ENCODE measurements around the gene ANO8.
"Not testable (repeated sequence)": the region's sequence is repeated elsewhere in the genome, so short reads cannot be mapped to it uniquely, and the experiment has no call there.

Gene ANO8

DNA sequence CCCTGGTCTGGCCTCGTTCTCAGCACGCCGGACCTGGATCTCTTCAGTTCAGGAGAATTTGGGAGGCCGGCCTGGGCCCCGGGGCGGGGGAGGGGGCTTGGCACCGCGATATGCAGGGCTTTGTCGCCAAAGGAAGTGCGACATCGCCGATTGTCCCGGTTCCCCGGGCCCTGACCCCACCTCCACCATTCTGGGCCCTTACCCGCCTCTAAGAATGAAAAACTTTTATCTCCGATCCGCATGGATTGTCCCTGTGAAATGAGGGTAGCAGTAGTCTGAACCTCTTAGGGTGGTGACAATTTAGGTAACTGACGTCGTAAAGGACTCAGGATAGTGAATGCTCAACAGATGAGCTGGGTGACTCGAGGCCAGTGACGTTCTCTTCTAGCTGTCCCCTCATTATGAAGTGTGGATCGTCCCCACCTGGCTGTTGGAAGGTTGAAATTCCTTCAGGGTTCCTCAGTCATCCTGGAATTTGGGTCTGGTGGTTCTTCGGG, 24.6 kb downstream of the ANO8 start:
- no peak for DNase-seq

DNA sequence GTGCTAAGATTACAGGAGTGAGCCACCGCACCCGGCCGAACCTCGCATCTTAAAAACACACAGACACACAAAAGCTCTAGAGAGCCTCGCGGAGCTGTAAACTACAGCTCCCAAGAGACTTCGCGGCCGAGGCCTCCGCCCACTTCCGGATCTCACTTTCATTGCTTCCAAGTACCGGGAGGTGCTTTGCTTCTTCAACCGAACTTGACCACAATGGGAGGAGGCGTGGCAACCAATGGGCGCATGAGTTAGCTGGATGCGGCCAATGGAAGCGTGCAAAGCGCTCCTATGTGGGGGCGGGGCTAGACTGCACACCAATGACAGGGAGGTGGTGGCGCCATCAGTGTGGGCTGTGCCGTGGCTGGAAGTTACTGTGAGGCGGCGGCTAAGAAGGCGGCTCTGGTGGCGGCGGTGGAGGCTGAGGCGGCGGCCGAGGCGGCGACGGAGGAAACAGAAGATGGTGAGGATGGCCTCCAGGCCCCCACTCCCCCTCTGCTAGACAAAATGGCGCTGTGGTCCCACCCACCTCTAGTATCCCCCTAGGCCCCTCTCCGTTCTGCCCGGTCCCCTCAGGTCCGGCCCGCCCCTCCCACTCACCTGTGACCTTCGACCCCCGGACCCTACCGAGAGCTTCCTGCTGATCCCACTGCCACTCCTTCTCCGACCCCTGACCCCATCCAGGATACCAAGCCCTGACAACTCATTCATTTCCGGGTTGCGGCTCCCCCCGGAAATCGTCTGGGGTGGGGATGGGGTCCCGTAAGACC, 25.3 kb downstream of the ANO8 start, which contains the start of gene DDA1:
TSS of gene DDA1 (plus strand) at position 366 of the 767 bp plus-strand sequence. CDS start at position 458, 92 bp downstream.
- DNase-seq = peak; percentile 100

DNA sequence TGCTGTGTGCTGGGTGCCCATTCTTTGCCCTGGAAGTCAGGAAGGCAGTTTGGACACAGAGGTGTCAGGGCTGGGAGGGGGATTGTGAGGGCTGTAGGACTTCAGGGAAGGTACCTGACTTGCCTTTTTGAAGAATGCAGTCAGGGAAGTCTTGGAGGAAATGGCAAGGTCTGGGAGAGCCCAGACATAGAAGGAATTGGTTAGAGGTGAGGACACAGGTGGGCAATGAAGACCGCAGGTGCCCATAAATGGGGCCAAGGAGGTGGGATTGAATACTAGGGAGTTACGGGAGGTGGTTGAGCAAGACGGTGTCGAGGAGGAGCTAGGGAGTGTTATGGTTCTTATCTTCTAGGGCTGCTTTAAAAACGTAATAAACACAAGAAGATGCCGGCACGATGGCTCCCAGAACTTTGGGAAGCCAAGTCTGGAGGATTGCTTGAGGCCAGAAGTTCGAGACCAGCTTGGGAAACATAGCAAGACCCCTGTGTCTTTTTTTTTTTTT, 26.7 kb downstream of the ANO8 start:
- DNase-seq = no peak

DNA sequence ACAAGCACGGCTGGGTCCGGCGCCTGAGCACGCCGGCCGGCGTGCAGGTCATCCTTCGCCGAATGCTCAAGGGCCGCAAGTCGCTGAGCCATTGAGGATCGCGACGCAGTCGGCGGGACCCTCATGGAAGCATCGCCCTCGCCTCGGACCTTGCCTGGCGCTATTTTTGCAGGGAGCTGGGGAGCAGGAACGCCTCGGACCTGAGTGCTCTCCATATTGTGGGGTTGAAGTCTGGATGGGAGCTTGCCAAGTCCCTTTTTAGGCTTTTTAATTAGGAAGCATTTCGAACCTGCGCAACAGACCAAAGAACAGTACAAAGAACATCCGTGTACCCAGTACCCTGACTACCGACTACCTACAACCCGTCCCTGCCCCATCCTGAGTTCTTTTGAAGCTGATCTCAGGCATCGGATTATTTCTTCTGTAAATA, 28.4 kb downstream of the ANO8 start:
- DNase-seq = no peak

DNA sequence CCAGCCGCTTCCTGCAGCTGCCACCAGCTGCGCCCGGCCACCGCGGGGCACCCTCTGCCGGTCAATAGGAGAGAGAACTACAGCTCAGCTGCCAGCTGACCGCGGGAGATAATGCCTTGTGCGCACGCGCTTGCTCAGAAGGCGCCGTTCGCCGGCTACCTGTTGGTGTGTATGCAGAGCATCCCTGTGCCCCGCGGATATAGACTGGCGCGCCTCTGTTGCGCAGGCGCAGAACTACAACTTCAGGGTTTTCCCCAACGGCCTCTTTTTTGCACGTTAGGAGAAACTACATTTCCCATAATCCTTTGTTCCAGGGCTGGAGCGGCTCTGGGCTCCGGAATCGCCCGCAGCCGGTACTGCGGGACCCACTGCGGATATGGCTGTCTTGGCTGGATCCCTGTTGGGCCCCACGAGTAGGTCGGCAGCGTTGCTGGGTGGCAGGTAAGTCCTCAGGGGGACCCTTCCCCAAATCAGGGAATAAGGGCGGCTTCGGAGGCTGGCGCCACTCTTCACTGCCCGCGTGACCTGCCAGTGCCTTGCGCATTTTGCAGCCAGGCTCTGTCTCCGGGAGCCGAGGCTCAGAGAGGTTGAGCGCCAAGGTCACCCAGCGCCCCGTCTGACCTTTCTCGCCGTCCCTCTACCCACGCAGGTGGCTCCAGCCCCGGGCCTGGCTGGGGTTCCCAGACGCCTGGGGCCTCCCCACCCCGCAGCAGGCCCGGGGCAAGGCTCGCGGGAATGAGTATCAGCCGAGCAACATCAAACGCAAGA, 29.0 kb downstream of the ANO8 start, which contains the start of gene MRPL34:
TSS of gene MRPL34 (plus strand) at position 356 of the 768 bp plus-strand sequence. CDS start at position 377, 21 bp downstream.
- DNase-seq = peak; percentile 98 to 99

DNA sequence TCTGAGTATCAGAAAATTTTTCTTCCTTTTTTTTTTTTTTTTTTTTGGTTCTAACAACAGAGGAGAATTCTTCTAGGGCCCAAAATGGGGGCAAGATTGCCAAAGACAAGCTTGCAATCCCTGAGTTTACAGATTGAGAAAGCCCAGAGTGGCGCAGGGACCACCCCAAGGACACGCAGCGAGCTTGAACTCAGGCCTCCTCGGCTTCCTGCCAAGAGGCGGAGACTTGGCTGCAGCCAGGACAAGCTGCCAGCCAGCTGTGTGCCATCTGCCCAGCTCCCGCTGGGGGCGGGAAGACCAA, 29.5 kb downstream of the ANO8 start:
- no peak for DNase-seq

DNA sequence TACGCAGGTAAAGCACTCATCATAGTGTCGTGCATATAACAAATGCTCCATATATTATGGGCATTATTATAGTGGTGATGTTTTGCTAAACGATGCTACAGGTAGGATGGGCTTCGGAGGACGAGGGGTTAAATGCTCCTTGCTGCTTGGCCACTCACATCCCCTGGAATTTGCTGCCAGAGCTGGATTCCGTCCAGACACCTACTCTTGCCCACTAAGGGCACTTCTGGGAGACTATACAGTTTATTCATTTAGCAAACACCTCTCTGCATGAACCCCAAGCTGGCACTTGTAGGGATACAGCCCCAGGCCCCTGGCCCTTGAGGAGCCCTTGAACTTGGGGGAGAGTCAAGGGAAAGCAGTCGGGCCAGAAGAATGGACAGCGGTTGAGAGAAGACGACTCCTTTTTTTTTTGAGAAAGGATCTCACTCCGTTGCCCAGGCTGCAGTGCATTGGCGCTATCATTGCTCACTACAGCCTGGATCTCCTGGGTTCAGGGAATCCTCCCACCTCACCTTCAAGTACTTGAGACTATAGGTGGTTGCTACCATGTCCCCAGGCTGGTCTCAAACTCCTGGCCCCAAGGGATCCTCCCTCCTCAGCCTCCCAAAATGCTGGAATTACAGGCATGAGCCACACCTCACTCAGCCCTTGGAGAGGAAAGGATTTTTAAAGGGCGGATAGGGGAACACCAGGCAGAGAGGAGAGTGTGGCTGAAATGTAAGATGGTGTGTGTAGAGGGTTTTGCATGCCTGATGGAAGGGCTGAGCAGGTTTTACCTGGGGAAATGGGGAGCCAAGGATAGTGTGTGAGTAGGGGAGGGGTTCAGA, 30.1 kb downstream of the ANO8 start:
- DNase-seq = no peak

DNA sequence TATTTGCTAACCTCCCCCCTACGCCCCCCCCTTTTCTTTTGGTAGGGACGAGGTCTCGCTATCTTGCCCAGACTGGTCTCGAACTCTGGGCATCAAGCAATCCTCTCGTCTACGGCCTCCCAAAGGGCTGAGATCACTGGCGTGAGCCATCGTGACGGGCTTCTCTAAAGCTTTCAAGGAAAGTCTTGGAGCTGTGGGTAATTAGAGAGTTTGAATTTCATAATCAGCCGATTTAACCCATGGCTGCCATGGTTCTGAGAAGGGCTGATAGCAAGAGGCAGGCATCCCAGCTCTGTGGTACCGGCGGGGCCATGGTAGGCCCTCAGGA, 30.8 kb downstream of the ANO8 start:
- no peak for DNase-seq

DNA sequence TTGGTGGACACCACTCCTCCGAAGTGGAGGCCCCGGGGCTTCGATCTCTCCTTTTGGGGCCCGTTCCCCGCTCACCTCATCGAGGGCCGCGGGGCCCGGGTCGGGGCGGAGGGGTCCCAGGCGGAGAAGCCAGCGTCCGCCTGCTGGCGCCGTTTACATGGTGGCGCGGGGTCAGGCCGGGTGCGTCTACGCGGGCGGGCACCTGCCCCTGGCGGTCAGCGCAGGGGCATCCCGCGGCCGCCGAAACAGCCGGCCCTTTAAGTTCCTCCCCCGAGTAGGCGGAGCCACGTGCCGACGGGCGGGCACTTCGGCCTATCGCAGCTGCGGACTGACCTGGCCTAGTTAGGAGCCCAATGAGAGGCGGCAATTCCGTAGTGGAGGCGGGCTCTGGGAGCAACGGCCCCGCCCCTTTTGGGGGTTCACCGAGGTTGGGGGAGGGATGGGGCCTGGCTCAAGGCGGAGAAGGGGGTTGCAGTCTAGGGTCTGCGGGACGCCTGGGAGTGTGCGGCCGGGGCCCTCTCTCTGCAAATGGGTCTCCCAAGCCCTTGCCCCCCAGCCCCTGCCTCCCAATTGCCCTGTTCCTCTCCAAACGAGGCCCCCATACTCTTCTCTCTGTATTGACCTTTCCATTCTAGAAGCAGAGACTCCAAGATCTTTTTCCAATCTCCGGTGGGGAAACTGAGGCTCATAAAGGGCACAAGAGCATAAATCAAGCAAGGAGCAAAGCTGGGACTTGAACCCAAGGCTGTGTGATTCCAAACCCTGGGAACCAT, 31.3 kb downstream of the ANO8 start, which contains the start of gene ABHD8:
TSS of gene ABHD8 (minus strand) at position 259 of the 773 bp plus-strand sequence. CDS start 1,809 bp downstream, outside the sequence.
- peak; percentile 97 to 98 for DNase-seq

DNA sequence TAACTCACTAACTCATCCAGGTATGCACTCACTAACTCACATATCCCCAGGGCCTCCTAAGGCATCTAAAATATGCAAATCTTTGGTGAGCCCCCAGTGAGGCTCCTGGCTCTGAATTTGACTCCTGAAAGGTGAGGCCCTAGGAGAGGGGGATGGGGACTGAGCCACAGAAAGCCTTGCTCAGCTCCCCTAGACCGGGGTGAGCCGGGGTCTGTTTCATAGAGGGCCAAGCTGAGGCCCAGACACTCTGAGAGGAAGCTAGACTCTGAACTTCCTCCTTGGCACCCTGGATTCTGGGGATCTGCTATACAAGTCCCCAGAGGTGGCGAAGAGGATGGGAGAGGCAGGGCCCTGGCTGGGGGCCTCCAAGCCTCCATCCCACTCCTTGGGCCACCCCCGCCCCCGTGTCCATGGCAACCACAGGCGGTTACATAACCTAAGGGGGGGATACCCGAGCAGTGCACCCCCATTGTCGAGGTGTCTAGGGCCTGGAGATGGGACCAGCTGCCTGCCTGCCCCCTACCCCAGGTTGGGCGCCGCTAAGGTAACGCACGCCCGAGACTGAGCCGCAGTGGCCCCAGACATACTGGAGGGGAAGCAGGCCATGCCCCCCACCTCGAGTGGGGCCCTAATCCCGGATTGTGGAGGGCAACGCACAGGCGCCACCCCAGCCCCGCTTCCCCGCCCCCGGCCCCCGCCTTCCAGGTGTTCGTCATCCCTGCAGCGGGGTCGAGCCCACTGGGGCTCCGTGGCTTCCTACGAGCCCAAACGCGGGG, 32.1 kb downstream of the ANO8 start:
- DNase-seq = peak; percentile 57 to 66

DNA sequence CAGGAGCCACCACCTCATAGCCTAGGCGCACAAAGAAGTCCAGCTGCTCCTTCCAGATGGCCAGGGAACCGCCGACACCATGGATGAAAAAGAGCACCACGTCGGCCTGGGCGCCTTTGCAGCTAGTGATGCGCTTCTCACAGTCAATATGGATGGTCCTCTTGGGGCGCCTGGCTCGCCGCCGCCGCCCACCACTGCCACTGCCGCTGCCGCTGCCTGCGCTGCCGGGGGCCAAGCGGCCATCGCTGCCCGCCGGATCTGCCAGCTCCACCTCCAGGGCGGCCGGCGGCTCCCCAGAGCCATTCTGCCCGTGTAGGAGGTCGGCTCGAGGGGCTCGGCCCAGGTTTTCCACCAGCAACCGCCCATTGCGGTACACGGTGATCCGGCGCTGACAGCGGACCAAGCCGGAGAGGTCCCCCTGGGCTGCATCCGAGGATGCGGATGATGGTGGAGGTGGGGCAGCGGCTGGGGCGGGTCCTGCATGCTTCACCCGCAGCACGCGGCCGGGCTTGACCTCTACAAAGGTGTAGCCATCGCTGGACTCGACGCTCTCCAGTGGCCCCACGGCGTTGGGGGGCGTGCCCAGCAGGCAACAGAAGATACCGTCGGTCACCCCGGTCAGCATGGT, 33.5 kb downstream of the ANO8 start:
- no peak for DNase-seq

DNA sequence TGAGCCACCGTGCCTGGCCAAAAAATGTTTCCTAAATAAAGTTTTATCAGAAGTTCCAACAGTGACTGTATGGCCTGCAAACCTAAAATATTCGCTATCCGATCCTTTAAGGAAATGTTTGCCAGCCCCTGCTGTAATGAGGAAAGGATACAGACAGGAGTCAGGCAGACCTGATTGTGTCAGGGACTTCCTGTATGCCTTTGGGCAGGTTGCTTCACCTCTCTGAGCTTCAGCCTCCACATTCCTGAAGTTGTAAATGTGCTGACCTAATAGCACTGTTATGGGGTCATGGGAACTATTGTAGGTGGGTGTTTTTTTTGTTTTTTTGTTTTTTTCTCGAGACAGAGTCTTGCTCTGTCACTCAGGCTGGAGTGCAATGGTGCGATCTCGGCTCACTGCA, 37.7 kb downstream of the ANO8 start:
- DNase-seq = no peak

DNA sequence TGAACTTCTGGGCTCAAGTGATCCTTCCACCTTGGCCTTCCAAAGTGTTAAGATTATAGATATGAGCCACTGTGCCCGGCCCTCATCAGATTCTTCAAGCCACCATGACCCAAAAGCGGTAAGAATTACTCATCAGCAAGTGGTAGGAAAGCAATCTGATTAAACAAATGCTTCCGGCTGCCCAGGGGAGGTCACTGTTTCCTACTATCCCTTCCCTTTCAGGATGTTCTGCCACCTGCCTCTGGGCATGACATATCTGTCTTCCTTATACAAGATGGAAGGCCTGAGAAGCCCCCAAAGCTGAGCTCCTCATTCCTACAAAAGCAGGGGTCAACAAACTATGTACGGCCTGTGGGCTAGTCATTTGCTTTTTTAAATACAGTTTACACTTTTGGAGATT, 38.4 kb downstream of the ANO8 start:
- peak in 1 of 2 donors; percentile 9 for DNase-seq

DNA sequence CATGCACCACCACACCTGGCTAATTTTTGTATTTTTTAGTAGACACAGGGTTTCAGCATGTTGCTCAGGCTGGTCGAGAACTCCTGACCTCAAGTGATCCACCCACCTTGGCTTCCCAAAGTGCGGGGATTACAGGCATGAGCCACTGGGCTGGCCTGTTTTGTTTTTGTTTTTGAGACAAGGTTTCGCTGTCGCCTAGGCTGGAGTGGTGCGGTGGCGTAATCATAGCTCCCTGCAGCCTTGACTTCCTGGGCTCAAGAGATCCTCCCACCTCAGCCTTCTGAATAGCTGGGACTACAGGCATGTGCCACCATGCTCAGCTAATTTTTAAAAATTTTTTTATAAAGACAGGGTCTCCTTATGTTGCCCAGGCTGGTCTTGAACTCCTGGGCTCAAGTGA, 39.1 kb downstream of the ANO8 start:
- not testable (repeated sequence) for DNase-seq

DNA sequence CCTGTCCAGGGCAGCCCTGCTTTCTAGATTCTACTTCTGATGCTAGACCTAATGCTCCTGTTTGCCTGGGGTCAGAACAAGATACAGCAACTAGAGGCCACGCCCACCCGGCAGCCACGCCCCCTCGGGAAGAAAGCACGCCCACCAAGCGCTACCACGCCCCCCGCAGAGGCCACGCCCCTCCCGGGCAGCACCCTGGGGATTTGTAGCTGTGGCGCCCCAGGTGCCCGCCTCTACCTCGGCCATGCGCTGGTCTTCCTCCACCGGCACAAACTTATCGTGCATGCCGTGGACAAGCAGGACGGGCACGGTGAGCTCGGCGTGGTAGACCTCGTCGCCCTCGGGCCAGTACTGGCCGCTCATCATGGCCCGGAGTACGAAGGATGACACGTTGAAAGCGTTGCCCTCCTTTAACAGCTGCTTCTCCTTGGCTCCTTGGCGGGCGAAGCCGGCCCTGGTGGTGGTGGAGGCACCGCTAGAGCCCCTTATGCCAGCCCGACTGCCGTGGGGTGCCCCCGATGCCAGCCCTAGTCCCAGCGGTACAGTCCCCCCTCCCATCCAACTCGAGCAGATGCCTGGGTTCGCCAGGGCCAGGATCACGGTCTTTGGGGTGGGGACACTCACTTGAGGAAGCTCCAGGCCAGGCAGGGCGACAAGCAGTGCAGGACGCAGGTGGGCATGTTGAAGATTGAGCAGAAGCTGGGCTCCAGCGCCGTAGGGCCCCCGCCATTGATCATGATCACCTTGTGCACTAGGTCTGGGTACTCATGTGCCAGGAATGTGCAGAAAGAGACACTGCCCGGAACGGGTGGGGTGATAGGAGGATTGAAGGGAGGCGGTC, 40.4 kb downstream of the ANO8 start:
- peak in 1 of 2 donors; percentile 18 for DNase-seq

DNA sequence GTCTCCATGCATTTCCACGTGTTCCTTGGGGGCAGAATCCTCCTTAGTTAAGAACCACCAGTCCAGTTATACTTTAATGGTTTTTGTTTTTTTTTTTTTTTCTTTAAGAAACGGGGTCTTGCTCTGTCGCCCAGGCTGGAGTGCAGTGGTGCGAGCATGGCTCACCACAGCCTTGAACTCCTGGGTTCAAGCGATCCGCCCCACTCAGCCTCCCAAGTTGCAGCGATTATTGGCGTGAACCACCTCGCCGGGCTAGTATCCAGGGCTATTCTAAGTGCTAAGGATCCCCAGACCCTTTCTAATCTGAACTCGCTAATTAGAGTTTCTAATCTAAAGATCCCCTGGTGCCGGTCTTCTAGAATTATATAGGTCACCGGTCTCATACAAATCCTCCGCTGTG, 41.0 kb downstream of the ANO8 start:
- DNase-seq = no peak

DNA sequence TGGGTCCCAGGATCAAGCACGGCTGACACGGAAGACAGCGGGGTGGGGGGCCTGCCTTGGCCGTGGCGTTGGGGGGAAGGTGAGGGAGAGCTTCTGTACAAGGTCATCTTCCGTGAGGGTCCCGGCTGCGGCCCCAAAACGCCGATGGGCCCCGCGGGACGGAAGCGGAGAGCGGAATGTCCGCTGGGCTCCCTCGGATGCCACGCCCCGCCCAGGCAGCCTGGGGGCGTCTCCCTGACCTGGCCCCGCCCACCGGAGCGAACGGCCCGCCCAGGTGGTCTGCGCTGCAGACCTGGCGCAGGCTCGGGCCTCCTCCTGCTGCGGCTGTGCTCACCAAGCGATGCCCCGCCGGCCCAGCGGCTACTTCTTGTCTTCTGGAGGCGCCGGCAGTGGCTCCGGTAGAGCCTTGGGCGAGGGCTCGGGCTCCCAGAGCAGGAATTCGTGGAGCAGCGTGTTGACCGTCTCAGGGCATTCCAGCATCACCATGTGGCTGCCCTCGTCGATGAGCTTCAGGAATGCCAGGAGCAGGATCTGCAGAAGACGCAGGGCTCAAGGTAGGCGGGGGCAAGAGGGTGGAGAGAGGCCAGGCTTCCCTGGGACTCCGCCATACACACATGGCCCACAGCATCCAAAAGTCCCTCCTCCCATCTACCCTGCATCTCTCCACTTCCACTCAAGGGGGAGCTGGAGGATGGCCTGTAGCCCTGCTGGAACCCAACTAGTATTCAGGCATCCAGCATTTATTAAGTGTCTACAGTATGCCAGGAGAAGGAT, 42.2 kb downstream of the ANO8 start:
- DNase-seq = peak; percentile 85 to 89

DNA sequence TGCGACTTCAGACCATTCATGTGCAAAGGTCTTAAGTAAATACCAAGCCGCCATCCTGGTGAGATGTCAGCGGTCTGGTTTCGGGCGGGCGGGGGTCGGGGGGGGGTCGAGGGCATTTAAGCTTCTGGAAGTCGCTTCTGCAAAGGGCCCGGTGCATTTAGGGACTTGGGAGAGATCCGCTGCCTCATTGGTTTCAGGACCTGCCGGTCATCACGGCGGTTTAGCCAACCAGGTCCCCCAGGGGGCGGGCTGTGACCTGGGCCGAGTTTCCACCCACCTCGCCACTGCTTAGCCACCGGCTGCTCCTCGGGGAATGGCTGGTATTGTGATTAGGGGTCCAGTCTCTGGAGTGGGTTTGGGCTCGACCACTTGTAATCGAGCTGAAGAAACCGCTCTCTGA, 45.2 kb downstream of the ANO8 start:
- peak; percentile 73 to 87 for DNase-seq

DNA sequence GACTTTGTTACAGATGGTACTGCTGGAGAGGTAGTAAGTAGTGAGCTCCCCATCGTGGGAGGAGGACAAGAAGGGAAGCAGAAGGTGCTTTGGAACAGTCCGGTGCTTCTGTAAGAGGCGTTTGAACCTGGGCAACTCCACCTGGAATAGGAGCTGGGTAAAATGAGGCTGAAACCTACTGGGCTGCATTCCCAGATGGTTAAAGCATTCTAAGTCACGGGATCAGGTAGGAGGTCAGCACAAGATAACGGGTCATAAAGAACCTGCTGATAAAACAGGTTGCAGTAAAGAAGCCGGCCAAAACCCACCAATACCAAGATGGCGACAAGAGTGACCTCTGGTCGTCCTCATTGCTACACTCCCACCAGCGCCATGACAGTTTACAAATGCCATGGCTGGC, 47.9 kb downstream of the ANO8 start:
- no peak for DNase-seq

Measured in inflammatory macrophage (primary cell).